Body of pancreas (tissue), 4 donors: ENCODE results near the gene CCDC6.

Experiments
- POLR2A ChIP-seq, 3 donors: fragments of 450-650 bp; IDR thresholded peaks; one replicate each; pipeline ENCODE4 v1.6.1; 2016; ENCODE audit warnings: antibody characterized with exemption in 3 of 3, mild to moderate bottlenecking in 2 of 3
- TF ChIP-seq, protein P1 (sequence below), 7 experiments: fragments of 450-650 bp in 4 of 7; fragments of 200-600 bp in 3 of 7; sonication (generic) in 3 of 7; IDR thresholded peaks; one replicate each; pipeline ENCODE4 v1.5.1; 2016 to 2019; ENCODE audit warnings: antibody characterized with exemption in 7 of 7

DNA sequence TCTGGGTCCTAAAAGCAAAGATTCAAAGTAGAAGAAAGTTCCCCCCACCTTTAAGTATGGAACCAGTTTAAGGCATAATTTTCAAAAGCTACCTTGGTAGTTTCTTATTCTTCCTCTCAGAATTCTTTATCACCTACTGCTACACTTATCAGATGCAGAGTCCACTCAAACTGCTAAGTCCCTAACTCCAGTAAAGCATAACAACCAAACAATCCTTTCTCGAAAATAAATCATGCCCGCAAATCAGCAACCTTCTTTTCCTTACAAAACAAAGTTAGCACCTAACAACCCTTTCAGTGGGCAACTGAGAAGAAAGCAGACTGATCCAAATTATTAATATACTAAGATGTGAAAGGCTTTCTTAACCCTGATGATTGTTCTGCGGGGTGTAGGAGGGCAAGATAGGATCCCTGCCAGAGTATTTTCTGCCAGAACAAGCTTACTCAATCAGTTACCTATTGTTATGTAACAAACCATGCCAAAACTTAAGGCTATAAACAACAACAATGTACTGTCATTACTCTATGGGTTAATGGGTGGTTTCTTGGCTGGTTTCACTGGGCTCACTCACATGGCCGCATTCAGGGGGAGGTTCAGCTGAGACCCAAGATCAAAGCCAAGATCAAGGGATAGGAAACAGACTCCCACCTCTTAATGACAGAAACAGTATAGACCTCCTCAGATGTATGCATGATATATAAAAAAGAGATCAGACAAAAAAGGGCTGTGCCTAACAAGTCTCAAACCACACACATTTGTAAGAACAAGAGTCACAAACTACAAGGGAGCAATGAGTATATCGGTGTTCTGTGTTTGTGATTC, 42.0 kb downstream of the CCDC6 start:
- TF ChIP-seq, protein P1, sequence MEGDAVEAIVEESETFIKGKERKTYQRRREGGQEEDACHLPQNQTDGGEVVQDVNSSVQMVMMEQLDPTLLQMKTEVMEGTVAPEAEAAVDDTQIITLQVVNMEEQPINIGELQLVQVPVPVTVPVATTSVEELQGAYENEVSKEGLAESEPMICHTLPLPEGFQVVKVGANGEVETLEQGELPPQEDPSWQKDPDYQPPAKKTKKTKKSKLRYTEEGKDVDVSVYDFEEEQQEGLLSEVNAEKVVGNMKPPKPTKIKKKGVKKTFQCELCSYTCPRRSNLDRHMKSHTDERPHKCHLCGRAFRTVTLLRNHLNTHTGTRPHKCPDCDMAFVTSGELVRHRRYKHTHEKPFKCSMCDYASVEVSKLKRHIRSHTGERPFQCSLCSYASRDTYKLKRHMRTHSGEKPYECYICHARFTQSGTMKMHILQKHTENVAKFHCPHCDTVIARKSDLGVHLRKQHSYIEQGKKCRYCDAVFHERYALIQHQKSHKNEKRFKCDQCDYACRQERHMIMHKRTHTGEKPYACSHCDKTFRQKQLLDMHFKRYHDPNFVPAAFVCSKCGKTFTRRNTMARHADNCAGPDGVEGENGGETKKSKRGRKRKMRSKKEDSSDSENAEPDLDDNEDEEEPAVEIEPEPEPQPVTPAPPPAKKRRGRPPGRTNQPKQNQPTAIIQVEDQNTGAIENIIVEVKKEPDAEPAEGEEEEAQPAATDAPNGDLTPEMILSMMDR (IDR thresholded peaks at IDR 0.05), result no peak
- no peak for TF ChIP-seq POLR2A (IDR thresholded peaks at IDR 0.05)
